ENCODE measurements around the gene OIP5. TPM values are rescaled to one million over a fixed set of nuclear protein-coding genes. Genes with fewer than 3 reads are reported as not detected.
"Not testable (repeated sequence)": the region's sequence is repeated elsewhere in the genome, so short reads cannot be mapped to it uniquely, and the experiment has no call there.

OIP5 gene
- total RNA-seq, 3 donors from 2014 or later, result 8.5 to 10.2 (median 9.5) TPM

- peaks cover 26% of the 10 kb centered on the region for H3K4me1 Mint-ChIP-seq (ENCODE audit: low read depth)
- H3K36me3 Mint-ChIP-seq (ENCODE audit: insufficient read depth), result no peaks in the 10 kb centered on the region
- peak overlapping the region; percentile 99 for H3K4me3 Mint-ChIP-seq
- H3K27me3 Mint-ChIP-seq (ENCODE audit: low read depth), result no peaks in the 10 kb centered on the region
- no peak for ATAC-seq
- no peak for DNase-seq
- no peaks in the 10 kb centered on the region for H3K9me3 Mint-ChIP-seq
Observed at GRCh38 chr15:41331833-41332193, 578 bp downstream of the OIP5 start.

DNA sequence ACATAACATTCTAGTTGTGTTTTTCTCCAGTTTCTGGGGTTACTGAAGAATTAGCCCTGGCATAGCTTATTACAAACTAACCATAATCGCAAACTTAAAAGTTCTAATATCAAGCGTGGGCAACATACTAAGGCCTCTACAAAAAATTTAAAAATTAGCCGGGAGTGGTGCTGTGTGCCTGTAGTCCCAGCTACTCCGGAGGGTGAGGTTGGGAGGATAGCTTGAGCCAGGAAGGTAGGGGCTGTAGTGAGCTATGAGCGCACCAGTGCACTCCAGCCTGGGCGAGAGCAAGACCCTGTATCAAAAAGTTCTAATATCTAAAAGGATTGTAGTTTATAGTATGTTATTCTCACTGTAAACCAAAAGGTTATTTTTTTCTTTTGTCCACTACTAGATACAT, 1.1 kb downstream of the OIP5 start:
- H3K27me3 Mint-ChIP-seq (ENCODE audit: low read depth), result no peaks in the 10 kb centered on the region

DNA sequence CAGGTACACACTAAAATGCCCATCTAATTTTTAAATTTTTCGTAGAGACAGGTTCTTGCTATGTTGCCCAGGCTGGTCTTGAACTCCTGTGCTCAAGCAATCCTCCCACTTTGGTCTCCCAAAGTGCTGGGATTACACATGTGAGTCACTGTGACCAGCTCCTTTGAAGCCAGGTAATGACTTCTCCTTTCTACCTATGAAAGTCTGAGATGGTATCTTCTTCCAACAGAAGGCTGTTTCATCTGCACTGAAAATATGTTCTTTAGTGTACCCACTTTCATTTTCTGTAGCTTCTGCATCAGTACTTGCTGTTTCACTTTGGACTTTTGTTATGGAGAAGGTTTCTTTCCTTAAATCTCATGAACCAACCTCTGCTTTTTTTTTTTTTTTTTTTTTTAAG, 8.8 kb downstream of the OIP5 start:
- ATAC-seq, result peak; percentile 74 to 81
- Mint-ChIP-seq H3K9me3 (no peaks in the 10 kb centered on the region), H3K36me3 (ENCODE audit: insufficient read depth) (peaks cover 2% of the 10 kb centered on the region), H3K27me3 (ENCODE audit: low read depth) (no peaks in the 10 kb centered on the region), H3K4me1 (ENCODE audit: low read depth) (peaks cover 2% of the 10 kb centered on the region), H3K4me3 (no peak overlapping the region)
- DNase-seq, result no peak

More for the DNA sequence above, 1.1 kb downstream of the OIP5 start:
- ATAC-seq, result no peak
- no peak for DNase-seq
- Mint-ChIP-seq H3K4me3 (peak overlapping the region; percentile 99), H3K36me3 (ENCODE audit: insufficient read depth) (no peaks in the 10 kb centered on the region), H3K9me3 (no peaks in the 10 kb centered on the region), H3K4me1 (ENCODE audit: low read depth) (peaks cover 25% of the 10 kb centered on the region)

GRCh38 chr15:41320805-41321330, 11.5 kb downstream of the OIP5 start:
- H3K4me1 Mint-ChIP-seq (ENCODE audit: low read depth); ATAC-seq; H3K4me3 Mint-ChIP-seq; H3K27me3 Mint-ChIP-seq (ENCODE audit: low read depth); H3K9me3 Mint-ChIP-seq; H3K36me3 Mint-ChIP-seq (ENCODE audit: insufficient read depth); DNase-seq: not testable (repeated sequence)

DNA sequence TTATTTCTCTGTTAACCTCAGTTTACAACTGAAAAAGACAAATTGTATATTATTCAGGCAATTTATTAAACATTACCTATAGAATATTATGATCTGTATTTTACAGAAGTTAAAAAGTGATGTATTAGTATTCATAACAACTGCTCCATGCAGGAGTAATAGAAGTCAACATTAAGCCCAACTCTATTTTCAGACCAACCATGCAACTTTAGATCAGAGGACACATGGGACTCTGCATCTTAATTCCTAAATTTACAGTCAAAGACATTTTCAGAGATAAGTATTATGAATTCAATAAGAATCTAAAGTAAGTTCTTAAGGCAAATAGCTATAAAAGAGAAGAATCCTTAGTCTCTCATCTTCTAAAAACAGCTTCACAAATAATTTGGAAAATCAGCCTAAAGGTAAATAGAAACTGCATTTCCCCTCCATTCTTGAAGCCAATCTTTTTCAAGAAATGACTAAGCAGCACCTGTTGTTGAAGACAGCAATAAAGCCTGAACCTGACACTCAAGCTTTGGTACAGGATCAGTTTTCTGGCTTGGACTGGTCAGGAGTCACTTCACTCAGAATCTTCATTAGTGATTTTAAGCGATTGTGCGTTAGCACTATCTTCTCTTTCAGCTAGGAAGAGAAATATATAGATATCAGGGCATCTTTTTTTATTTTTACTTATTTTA, 23.0 kb downstream of the OIP5 start:
- no peaks in the 10 kb centered on the region for H3K27me3 Mint-ChIP-seq (ENCODE audit: low read depth)
- DNase-seq, result no peak
- H3K4me1 Mint-ChIP-seq (ENCODE audit: low read depth), result no peaks in the 10 kb centered on the region
- no peak for ATAC-seq
- H3K36me3 Mint-ChIP-seq (ENCODE audit: insufficient read depth), result no peaks in the 10 kb centered on the region
- H3K9me3 Mint-ChIP-seq, result no peaks in the 10 kb centered on the region
- no peak overlapping the region for H3K4me3 Mint-ChIP-seq

GRCh38 chr15:41307679-41308078, 24.7 kb downstream of the OIP5 start:
- ATAC-seq, result no peak
- H3K9me3 Mint-ChIP-seq, result no peaks in the 10 kb centered on the region
- H3K36me3 Mint-ChIP-seq (ENCODE audit: insufficient read depth), result peaks cover 3% of the 10 kb centered on the region
- H3K4me1 Mint-ChIP-seq (ENCODE audit: low read depth), result no peaks in the 10 kb centered on the region
- no peaks in the 10 kb centered on the region for H3K27me3 Mint-ChIP-seq (ENCODE audit: low read depth)
- H3K4me3 Mint-ChIP-seq, result no peak overlapping the region
- DNase-seq, result no peak

DNA sequence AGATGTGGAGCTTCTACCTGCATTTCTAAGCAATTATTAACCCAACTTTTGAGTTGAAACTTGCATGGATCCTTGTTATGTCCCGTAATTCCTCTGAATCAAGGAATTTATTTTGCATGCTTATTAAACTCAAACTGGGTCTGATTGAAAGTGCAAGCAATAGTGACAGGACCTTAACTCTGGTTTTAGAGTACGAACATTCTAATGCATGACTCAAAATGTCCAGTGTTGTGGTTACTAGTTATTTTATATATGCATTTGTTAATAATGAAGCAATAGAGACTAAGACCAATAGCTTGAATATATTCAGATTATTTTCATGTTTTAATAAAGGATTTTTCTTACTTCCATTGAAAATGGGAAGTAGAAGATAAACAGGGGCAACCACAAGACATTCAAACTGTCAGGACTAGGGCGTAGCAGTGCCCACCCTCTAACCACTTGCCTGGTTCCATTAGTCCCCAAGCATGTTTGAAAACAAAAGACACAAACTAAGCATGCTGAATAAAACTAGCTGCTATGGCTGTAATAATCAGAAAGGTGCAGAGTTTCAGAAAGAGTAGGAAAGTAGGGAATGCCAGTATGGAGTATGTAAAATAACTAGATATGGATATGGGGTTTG, 28.1 kb downstream of the OIP5 start:
- ATAC-seq, result no peak
- Mint-ChIP-seq H3K9me3 (no peaks in the 10 kb centered on the region), H3K4me3 (no peak overlapping the region), H3K36me3 (ENCODE audit: insufficient read depth) (peaks cover 9% of the 10 kb centered on the region), H3K4me1 (ENCODE audit: low read depth) (peaks cover 3% of the 10 kb centered on the region), H3K27me3 (ENCODE audit: low read depth) (no peaks in the 10 kb centered on the region)
- no peak for DNase-seq

DNA sequence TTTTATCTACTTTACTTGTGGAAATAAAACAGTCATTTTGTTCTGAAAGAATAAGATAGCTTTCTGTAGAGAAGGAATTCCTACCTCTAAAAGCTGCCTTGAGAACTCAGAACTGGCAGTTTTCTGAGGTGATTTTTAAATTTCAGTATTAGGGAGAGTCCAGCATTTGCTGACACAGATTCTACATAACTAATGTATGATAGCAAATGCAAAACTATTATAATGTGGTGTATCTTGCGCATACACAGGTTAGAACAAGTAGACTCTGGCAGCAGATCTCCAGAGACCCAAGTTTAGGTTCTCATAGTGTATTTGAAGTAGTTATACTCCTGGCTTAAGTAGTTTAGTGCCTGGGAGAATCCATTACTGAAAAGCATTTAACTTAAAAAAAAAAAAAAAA, 30.8 kb downstream of the OIP5 start:
- peaks cover 3% of the 10 kb centered on the region for H3K4me1 Mint-ChIP-seq (ENCODE audit: low read depth)
- H3K9me3 Mint-ChIP-seq, result no peaks in the 10 kb centered on the region
- no peak overlapping the region for H3K4me3 Mint-ChIP-seq
- DNase-seq (no peak), ATAC-seq (no peak)
- H3K27me3 Mint-ChIP-seq (ENCODE audit: low read depth), result no peaks in the 10 kb centered on the region
- peaks cover 14% of the 10 kb centered on the region for H3K36me3 Mint-ChIP-seq (ENCODE audit: insufficient read depth)

GRCh38 chr15:41301139-41301538, 31.3 kb downstream of the OIP5 start:
- H3K36me3 Mint-ChIP-seq (ENCODE audit: insufficient read depth), result peaks cover 14% of the 10 kb centered on the region
- not testable (repeated sequence) for H3K4me1 Mint-ChIP-seq (ENCODE audit: low read depth); H3K9me3 Mint-ChIP-seq; DNase-seq; ATAC-seq; H3K4me3 Mint-ChIP-seq; H3K27me3 Mint-ChIP-seq (ENCODE audit: low read depth)

- Mint-ChIP-seq H3K4me3 (no peak overlapping the region), H3K9me3 (no peaks in the 10 kb centered on the region), H3K4me1 (ENCODE audit: low read depth) (peaks cover 19% of the 10 kb centered on the region), H3K27me3 (ENCODE audit: low read depth) (no peaks in the 10 kb centered on the region), H3K36me3 (ENCODE audit: insufficient read depth) (peaks cover 18% of the 10 kb centered on the region)
- DNase-seq (no peak), ATAC-seq (no peak)
Observed at GRCh38 chr15:41292521-41292920, 39.9 kb downstream of the OIP5 start.

GRCh38 chr15:41291065-41291631, 41.2 kb downstream of the OIP5 start:
- no peaks in the 10 kb centered on the region for H3K27me3 Mint-ChIP-seq (ENCODE audit: low read depth)
- no peak overlapping the region for H3K4me3 Mint-ChIP-seq
- H3K4me1 Mint-ChIP-seq (ENCODE audit: low read depth), result peaks cover 28% of the 10 kb centered on the region
- peaks cover 27% of the 10 kb centered on the region for H3K36me3 Mint-ChIP-seq (ENCODE audit: insufficient read depth)
- peak in 1 of 2 donors; percentile 44 for ATAC-seq
- no peak for DNase-seq
- H3K9me3 Mint-ChIP-seq, result no peaks in the 10 kb centered on the region

DNA sequence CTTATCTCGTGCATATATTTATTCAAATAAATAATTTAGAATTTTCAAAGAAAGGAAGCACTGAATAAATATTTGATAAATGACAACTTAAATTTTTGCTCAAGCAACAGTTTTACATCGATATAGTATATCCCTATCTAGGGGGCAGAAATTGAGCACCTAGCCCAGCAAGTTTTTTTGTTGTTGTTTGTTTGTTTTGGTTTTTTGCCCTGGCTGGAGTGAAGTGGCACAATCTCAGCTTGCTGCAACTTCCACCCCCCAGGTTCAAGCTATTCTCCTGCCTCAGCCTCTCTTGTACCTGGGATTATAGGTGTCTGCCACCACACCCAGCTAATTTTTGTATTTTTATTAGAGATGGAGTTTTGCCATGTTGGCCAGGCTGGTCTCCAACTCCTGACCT, 42.4 kb downstream of the OIP5 start:
- Mint-ChIP-seq H3K4me3 (no peak overlapping the region), H3K27me3 (ENCODE audit: low read depth) (no peaks in the 10 kb centered on the region), H3K4me1 (ENCODE audit: low read depth) (peaks cover 39% of the 10 kb centered on the region), H3K36me3 (ENCODE audit: insufficient read depth) (peaks cover 32% of the 10 kb centered on the region), H3K9me3 (no peaks in the 10 kb centered on the region)
- DNase-seq (no peak), ATAC-seq (no peak)

- no peak for ATAC-seq
- no peak overlapping the region for H3K4me3 Mint-ChIP-seq
- no peaks in the 10 kb centered on the region for H3K9me3 Mint-ChIP-seq
- no peaks in the 10 kb centered on the region for H3K27me3 Mint-ChIP-seq (ENCODE audit: low read depth)
- no peak for DNase-seq
- peaks cover 42% of the 10 kb centered on the region for H3K4me1 Mint-ChIP-seq (ENCODE audit: low read depth)
- H3K36me3 Mint-ChIP-seq (ENCODE audit: insufficient read depth), result peaks cover 32% of the 10 kb centered on the region
Observed at GRCh38 chr15:41288464-41288863, 43.9 kb downstream of the OIP5 start.

GRCh38 chr15:41286665-41287333, 45.6 kb downstream of the OIP5 start:
- DNase-seq (no peak), ATAC-seq (no peak)
- peaks cover 29% of the 10 kb centered on the region for H3K36me3 Mint-ChIP-seq (ENCODE audit: insufficient read depth)
- no peaks in the 10 kb centered on the region for H3K9me3 Mint-ChIP-seq
- H3K27me3 Mint-ChIP-seq (ENCODE audit: low read depth), result no peaks in the 10 kb centered on the region
- H3K4me3 Mint-ChIP-seq, result peak overlapping the region; percentile 13
- H3K4me1 Mint-ChIP-seq (ENCODE audit: low read depth), result peaks cover 53% of the 10 kb centered on the region

All from activated T-cell treated with anti-CD3 and anti-CD28 coated beads, Interleukin-2, amount 50 U/mL, for 4 hours (primary cell).